Measurements from ENCODE around the gene OTULIN.

- TF ChIP-seq CTCF (conservative IDR thresholded peaks at IDR 0.05; ENCODE audit: low read depth, low read length) (no peak), MXI1 (IDR thresholded peaks at IDR 0.05; ENCODE audit: borderline replicate concordance, low read depth, low read length) (no peak), ELK1 (IDR thresholded peaks at IDR 0.05; ENCODE audit: borderline replicate concordance, low read depth, low read length) (no peak)
These were observed 3.7 kb upstream of the OTULIN start for GRCh38 chr5:14660833-14661232.

Measured in IMR-90 (cell line).